ENCODE measurements around the gene CTTNBP2. TPM values are rescaled to one million over a fixed set of nuclear protein-coding genes. Genes with fewer than 3 reads are reported as not detected.

CTTNBP2 gene
- total RNA-seq, 1 donor from 2014 or later: not detected

DNA sequence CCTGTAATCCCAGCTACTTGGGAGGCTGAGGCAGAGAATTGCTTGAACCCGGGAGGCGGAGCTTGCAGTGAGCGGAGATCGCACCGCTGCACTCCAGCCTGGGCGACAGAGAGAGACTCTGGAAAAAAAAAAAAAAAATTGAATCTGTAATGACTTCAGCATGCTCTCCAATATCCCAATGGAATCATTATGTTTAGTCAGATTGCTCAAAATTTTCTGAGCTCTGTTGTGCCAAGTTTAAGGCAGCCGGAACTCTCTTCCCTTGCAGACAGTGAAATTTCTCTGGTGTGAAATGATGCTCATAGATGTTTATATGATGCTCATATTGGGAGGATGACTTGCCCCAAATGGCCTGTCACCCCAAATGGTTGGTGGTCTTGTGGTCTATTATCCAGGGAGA, 180.9 kb downstream of the CTTNBP2 start:
- intact Hi-C loops (cut with micrococcal nuclease): no loop called here

DNA sequence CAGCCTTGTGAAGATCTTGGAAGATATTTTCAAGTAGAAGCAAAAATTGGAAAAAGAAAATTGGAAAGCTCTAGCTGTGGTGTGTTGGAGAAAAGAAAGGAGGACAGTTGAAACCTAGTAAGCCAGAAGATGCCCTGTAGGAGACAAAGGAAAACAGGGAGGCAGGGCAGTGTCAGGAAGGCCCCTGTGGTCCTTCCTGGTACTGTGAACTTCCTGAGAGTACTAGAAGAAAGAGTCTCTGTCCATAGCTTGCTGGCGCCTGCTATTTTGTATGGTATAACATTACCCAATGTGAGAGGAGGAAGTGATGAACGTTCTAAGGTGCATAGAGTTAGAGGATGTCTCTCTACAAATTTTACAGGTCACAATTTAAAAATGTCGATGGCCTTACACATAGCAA, 183.1 kb downstream of the CTTNBP2 start:
- intact Hi-C loops (cut with micrococcal nuclease): no loop called here

- intact Hi-C loops (cut with micrococcal nuclease): no loop called here
These were observed 183.8 kb downstream of the CTTNBP2 start for GRCh38 chr7:117689406-117689805.

- intact Hi-C loops (cut with micrococcal nuclease): no loop called here
These were observed 185.1 kb downstream of the CTTNBP2 start for GRCh38 chr7:117688126-117688525.

DNA sequence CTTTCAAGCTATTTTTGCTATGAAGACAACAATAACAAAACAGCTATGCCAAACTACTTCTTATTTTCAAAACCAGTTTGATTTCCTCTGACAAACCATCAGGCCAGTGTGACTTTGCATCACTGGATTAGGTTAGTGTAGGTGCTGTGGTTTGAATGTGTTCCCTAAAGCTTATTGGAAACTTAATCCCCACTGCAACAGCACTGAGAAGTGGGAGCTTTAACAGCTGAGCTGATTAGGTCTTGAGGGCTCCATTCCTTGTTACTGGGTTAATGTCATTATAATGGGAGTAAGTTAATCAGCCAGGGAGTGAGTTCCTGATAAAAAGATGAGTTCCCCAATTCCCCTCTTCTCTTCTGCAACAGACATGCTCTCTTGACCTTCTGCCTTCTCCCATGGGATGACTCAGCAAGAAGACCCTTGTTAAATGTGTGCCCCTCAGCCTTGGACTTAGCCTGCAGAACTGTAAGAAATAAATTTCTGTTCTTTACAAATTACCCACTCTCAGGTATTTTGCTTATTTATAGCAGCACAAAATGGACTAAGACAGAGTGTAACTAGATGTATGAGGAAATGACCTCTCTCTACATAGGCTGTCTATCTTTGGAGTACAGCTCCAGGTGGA, 186.8 kb downstream of the CTTNBP2 start:
- intact Hi-C loops (cut with micrococcal nuclease): no loop called here

DNA sequence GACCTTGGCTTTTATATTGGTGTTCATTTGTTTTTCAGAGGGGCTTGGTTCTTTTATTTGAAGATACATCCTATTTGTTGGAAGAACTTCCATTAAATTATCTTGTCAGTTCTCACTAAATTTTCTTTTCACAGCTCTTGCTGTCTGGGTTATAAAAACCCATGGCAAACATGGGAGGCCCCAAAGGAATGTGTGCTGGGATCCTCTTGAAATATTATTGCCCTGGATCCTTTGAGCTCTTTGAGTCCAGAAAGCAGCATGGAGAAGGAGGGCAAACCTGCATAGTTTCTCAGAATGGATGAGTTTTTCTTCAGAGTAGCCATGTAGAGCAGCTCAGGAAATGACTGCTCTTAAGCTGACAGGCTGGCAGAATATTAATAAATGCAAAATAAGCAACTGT, 187.4 kb downstream of the CTTNBP2 start:
- intact Hi-C loops (cut with micrococcal nuclease): no loop called here

DNA sequence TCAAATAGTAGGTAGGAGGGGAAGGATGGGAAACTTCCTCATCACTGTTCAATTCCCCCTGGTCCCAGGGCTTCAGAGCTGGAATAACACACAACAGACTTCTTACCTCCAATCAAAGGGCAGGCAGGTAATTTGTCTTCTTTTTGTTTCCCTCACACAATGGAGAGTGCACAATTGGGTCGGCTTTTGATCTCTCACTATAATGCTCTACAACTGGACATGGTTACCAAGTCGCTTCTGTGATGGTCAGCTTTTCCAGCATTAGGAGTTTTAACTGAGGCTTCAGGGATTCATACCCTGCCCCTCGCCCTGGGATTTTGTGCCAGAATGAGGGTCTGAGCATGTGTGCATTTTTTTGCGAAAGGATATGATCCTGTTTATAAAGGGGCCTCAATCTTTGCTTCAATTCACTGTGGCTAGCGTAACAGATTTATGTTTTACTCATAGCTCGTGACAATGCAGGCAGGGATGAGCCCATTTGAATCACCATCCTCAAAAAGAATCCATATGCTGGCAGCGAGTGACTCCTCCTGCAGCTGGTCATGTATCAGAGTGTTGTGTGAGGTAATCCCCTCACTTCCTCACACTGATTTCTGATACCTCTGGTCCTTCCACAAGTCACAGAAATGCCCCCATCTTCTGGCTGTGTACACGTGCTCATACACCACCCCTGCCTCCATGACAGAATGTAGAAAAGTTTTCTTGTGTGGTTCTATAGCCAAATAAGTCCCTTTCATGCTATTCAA, 189.6 kb downstream of the CTTNBP2 start:
- intact Hi-C loops (cut with micrococcal nuclease): no loop called here

- intact Hi-C loops (cut with micrococcal nuclease): no loop called here
These were observed 190.4 kb downstream of the CTTNBP2 start for GRCh38 chr7:117682681-117683385.

GRCh38 chr7:117679120-117679519, 194.1 kb downstream of the CTTNBP2 start:
- intact Hi-C loops (cut with micrococcal nuclease): no loop called here

DNA sequence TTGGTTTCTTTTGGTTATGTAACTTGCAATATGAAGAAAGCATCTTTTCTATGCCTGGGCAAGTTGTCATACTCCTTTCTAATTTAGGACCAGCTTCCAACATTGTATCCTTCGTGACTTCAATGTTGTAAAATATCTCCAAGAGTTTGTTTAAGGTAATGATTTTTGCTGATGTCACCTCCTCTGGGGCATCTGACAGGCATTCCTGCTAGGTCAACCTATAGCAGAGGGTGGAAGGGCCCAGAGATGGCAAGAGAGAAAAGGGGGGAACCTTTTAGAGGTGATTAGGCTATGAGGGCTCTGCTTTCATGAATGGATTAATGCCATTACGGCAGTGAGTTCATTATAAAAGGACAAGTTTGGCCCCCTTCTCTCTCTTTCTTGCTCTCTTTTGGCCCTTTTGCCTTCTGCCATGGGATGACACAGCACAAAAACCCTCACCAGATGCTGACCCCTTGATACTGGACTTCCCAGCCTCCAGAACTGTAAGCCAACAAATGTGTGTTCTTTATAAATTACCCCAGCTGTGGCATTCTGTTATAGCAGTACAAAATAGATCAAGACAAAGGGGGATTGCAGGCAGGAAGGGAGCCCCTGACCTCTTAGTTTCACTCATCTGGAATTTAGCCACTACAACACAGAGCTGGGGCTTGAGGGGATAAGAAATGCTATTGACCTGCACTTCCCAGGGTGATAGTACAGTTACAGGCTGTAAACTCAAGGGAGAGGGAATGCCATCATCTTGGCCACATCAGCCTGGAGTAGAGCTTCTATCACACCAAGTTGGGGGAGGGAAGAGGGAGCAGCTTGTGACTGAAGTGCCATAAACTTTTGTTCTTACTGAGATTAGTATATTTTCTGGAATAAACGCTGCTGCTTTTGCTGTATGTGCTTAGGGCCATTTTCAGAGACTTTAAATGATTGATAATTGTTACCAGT, 197.5 kb downstream of the CTTNBP2 start:
- intact Hi-C loops (cut with micrococcal nuclease): loop anchor here (2.0 kb wide), 1 partner anchor 31 kb away; no protein-coding TSS in a partner anchor

DNA sequence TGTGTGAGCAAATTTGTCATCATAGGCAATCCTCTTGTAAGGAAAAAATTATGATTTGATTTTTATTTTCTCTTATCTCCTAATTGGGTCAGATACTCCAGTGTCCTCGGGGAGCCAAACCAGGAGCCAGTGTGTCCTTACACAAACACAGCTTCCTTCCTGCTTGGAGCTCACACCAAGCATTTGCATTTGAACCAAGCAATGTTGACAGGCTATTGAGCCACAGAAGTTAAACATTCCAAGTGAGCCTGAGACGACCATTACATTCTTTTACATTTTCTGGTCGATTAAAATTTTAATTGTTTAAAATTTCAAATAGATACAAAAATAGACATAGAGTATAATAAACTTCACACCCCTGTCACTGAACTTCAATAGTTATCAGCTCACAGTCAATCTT, 198.6 kb downstream of the CTTNBP2 start:
- intact Hi-C loops (cut with micrococcal nuclease): loop anchor here (2.0 to 5.0 kb wide), 3 partner anchors 32 to 277 kb away; no protein-coding TSS in a partner anchor

DNA sequence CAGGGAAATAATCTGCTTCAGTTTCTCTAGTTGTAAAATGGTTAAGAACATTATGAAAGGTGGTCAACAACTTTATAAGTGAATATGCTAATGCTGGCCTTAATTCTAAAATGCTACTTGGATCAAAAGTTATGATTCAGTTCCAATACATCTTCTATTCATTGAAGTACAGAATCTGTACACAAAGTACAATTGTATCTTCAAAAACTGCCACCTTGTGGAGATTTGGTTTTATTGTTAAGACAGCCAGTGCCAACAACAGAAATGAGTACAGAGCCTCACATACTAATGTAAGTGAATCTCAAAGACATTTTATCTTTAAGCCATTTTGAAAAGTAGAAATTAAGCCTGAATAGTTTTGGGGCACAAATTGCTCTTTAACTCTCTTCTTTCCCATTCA, 199.4 kb downstream of the CTTNBP2 start:
- intact Hi-C loops (cut with micrococcal nuclease): loop anchor here (2.0 to 5.0 kb wide), 3 partner anchors 33 to 277 kb away; no protein-coding TSS in a partner anchor

DNA sequence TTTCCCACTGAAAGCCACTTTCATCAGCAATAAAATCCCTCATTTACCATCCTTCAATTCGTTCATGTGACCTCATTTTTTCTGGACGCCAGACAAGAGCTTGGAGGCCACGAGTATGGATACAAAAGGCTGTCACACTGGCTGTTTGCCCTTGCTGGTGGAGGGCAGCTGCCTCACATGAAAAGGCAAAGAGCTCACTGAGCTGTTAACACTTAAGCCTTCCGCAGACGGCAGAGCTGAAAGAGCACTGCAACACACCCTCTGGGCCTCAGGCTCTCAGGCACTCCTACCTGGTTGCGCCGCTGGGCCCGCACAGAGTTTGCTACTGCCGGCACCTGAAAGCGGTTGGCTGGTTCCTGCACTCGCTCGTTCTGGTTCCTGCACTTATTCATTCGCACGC, 199.9 kb downstream of the CTTNBP2 start:
- intact Hi-C loops (cut with micrococcal nuclease): loop anchor here (5.0 kb wide), 2 partner anchors 216 to 276 kb away; no protein-coding TSS in a partner anchor

GRCh38 chr7:117672453-117672852, 200.8 kb downstream of the CTTNBP2 start:
- intact Hi-C loops (cut with micrococcal nuclease): loop anchor here (5.0 kb wide), 2 partner anchors 215 to 275 kb away; no protein-coding TSS in a partner anchor

DNA sequence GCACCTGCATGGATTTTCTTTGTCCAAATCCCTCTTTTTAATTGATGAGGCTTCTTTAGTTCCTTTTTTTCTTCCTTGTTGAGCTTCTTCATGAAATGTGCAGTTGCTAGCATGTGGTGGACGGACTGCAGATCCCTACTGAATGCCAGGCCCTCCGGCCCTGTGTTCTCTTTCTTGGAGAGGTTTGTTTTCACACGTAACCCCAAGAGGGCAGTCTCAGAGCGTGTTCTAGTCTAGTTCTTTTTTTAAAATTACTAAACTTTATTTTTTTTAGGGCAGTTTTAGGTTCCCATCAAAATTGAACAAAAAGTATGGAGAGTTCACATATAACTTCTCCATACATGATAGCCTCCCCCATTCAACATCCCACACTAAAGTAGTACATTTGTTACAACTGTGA, 203.4 kb downstream of the CTTNBP2 start:
- intact Hi-C loops (cut with micrococcal nuclease): loop anchor here (5.0 kb wide), 2 partner anchors 213 to 273 kb away; no protein-coding TSS in a partner anchor

- intact Hi-C loops (cut with micrococcal nuclease): no loop called here
These were observed 205.8 kb downstream of the CTTNBP2 start for GRCh38 chr7:117667456-117667855.

GRCh38 chr7:117666689-117667088, 206.6 kb downstream of the CTTNBP2 start:
- intact Hi-C loops (cut with micrococcal nuclease): no loop called here

DNA sequence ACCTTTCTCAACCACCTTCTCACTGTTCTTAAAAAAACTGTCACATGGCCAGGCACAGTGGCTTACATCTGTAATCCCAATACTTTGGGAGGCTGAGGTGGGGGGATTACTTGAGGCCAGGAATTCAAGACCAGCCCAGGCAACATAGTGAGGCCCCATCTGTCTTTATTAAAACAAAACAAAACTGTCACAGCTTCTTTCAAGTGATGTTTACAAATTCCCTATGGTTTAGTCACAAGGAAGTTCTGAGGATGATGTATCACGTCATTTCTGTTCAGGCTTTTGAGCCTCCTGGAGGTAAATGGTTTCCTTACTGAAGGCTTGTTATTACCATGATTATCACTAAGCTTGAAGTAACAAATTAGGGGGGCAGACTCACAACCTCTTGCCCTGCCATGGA, 207.2 kb downstream of the CTTNBP2 start:
- intact Hi-C loops (cut with micrococcal nuclease): no loop called here

DNA sequence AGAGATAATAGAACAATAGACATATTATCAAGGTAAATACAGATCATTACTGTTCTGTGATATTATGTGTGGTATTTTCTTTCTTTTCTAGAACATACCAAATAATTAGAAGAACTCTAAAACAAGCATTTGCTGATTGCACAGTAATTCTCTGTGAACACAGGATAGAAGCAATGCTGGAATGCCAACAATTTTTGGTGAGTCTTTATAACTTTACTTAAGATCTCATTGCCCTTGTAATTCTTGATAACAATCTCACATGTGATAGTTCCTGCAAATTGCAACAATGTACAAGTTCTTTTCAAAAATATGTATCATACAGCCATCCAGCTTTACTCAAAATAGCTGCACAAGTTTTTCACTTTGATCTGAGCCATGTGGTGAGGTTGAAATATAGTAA, 207.9 kb downstream of the CTTNBP2 start:
- intact Hi-C loops (cut with micrococcal nuclease): no loop called here

DNA sequence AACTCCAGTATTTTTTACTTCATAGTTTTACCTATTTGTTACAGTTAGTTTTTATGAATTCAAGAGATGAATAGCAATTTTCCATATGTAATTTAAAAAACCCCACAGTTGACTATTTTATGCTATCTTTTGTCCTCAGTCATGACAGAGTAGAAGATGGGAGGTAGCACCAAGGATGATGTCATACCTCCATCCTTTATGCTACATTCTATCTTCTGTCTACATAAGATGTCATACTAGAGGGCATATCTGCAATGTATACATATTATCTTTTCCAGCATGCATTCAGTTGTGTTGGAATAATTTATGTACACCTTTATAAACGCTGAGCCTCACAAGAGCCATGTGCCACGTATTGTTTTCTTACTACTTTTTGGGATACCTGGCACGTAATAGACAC, 209.2 kb downstream of the CTTNBP2 start:
- intact Hi-C loops (cut with micrococcal nuclease): no loop called here

DNA sequence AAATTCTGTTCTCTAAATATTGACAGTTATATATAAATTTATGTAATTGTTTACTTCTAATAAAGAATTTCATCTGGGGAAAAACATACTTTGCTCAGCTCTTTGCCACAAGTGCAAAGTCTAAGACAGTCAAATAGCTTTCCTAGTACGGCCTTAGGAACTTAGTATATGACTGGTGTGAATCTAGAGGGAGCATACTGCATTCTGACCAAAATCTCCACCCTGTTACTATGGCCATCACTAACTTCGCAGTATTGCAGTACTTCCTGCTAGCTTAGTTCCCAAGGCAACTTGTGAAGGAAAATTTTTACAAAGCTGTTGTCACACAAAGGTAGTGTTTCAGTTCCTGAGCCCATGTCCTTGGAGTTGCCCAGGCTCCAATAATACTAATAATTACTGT, 211.9 kb downstream of the CTTNBP2 start:
- intact Hi-C loops (cut with micrococcal nuclease): no loop called here
